GM19372 (cell line): ENCODE results near the gene ATL2.
"Not testable (repeated sequence)": the region's sequence is repeated elsewhere in the genome, so short reads cannot be mapped to it uniquely, and the experiment has no call there.

Experiments used
- ATAC-seq: cut with Tn5 transposase; IDR thresholded peaks from one replicate; pipeline ENCODE4 v1.9.1; 2021; ENCODE audit warnings: mild to moderate bottlenecking, low read depth, moderate library complexity; ENCODE audit not compliant: unreplicated experiment

ATL2 gene

DNA sequence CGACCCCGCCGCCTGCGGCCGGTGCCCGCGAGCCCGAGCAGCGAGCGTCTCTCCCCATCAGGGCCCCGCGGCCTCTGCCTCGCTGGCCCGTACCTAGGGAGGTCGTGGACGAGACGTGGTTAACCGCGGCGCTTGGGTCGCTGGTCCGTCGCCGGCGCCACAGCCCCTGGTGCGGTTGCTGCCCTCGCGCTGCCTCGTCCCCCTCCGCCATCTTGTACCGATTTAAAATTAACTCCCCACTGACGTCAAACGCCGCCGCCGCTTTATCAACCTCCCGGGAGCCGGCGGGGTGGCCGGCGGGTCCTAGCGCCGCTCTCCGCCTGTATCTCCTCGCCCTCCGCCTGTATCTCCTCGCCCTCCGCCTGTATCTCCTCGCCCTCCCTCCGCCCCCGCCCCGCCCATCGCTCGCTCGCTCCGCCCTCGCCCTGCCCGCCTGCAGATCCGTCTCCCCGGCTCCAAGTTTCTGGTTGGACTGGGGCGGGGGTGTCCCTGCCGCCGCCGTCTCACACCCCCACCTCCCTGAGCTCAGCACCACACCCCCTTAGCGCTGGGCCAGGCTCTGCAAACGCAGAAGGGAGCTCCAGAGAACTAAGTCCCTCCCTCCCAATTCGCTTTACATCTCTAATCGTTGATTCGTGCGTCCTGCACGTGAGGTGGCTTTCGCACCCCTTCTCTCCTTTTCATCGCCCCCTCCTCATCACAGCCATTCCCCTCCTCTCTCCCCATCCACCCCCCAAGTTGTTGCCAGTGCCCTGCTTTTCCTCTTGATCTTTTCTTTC is at the start of gene ATL2:
TSS of gene ATL2 (minus strand) at position 224 of the 779 bp plus-strand sequence. CDS start at position 211, 13 bp downstream.
- peak; percentile 85 for ATAC-seq

DNA sequence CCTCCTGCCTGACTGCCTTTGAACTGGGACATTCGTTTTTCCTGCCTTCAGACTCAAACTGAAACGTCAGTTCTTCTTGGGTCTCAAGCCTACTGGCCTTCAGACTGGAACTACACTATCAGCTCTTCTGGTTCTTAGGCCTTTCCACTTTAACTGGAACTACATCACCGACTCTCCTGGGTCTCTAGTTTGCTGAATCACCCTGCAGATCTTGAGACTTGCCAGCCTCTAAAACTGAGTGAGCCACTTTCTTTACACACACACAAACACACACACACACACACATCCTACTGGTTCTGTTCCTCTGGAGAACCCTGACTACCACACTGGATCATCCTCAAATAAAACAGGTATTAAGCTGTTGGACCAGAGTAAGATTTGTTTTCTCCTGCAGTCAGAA is 46.7 kb upstream of the ATL2 start:
- no peak for ATAC-seq

DNA sequence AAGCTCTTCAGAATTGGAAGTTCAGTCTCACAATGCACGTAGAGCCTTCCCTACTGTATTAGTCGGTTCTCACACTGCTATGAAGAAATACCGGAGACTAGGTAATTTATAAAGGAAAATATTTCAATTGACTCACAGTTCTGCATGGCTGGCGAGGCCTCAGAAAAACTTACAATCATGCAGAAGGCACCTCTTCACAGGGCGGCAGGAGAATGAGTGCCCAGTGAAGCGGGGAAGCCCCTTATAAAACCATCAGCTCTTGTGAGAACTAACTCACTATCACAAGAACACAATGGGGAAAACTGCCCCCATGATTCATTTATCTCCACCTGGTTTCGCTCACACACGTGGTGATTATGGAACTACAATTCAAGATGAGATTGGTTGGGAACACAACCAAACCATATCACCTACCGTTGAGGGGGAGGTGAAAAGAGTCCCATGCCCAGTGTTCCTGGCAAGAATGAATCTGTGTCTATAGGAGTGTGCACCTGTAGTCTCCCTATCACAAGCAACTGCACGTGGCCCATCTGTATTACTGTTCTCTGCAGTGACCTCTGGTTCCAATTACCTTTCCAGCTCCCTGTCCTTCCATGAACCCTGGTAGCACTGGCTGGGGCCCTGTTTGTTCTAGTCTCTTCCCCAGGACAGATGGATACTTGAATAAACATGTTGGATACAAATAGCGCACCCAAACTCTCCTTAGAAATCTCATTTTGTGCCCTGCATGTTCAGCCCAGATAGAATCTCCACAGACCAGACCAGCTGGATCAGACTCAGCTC is 44.4 kb upstream of the ATL2 start:
- no peak for ATAC-seq

DNA sequence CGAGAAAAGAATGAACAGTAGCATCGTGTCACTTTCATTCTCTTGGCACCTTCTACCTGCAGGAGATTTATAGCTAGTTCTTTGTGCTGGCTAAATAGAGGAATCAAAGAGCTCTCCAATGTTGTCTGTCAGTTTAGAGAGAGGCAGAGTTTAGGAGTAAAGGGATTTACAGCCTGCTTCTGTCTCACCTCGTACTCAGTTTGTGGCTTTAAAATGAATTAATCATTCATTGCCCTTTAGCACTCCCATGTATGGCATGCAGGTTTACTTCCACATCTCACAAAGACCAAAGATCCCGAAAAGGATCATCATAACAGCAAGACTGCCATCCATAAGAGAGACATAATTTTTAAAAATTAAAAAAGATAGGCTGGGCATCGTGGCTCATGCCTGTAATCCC is 42.4 kb upstream of the ATL2 start:
- no peak for ATAC-seq

DNA sequence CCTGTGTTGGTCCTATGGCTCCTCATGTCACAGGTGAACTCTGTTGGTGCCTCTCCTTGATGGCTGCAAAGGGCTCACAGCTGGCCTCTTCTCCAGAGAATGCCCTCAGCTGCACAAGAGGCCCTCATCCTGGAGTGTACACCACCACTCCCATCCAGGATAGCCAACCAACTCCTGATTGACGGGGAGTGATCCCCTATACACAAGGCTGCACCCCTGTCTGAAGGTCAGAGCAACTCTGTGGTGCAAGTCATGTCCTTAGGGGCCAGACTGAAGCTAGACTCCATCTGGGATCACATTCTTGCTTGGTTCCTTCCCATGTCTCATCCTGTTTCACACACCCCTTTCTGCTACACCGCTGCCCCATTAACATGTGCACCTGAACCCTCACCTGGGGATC is 41.7 kb upstream of the ATL2 start:
- no peak for ATAC-seq

DNA sequence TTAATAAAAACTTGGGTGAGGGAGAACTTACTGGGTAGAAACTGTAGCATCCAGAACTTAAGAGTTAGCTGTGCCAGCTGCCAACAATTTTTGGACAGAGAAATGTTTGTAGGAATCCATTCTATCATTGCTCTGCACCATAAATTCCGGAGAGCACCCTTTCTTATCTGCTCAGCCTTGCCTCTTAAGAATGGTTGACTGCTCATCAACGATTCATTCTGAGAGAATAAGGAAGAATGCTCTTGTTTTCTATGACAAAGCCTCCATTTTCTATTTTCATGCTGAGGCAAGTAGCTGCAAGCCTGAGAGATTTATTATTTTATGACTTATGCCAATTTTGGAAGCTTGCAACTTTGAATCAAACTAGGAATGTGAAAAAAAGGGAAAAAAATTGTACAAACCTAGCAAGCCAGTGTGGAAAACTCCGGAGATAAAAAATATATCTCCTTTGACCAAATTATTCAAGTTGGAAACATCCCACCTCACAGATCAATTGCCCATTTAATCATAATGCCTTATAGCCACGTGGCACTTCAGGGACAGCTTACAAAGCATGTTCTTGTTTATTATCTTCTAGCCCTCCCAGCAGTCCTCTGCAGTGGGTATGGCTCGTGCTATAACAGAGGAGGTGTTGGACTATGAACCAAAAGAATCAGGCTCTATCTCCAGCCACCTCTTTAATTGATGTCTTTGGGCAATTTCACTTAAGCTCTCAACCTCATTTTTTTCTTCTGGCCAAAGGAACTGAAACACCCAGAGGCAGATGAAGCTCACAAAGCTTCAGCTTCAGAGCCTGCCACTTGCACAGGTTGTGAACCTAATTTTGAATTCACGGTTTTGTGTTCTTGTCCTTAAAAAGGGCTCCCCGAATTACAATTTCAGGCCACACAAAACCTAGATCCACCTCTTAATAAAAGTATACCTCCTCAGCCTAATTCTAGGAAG is 40.9 kb upstream of the ATL2 start:
- no peak for ATAC-seq

DNA sequence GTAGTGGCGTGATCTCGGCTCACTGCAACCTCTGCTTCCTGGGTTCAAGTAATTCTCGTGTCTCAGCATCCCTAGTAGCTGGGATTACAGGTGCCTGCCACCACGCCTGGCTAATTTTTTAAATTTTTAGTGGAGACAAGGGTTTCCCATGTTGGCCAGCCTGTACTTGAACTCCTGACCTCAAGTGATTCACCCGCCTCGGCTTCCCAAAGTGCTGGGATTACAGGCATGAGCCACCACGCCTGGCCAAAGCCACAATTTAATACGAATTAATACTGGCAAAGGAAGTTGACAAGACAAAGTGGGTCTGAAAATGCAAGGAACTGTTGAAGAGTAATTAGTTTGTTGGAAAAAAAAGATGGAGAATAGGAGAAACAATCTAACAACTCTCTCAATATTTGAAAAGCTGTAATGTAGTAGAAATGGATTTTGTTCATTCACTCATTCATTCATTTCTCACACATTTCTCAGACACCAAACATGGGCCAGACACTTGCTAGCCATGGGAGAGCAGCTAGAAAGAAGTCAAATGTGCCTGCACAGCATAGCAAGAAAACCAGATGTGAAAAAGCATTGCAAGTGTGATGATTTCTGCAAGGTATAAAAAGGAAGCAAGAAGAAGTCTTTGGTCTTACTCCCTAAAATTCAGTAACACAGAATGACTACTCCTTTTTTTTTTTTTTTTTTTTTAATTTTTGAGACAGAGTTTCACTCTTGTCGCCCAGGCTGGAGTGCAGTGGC is 39.4 kb upstream of the ATL2 start:
- ATAC-seq = no peak

DNA sequence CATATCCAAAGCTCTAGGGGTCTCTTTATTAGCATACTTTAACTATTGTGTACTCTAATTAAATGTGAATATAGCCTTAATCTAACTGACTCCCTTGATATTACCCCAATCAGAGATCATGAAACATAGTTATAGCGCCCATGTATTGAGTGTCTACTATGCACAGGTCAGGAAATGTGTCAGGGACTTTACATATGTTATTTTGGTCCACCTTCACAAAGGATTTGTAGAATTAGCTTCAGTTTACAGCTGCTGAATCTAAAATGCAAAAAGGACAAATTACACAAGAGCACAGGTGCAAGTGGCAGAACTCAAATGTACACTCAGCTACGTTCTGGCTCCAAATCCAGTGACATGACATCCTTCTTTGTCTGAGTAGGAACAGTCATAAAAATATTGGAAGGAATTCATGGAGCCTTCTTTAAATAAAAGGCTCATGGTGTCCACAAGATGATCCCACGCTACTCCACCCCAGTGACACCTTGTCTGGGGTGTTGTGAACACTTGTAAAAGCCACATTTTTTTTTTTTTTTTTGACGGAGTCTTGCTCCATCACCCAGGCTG is 38.7 kb upstream of the ATL2 start:
- no peak for ATAC-seq

DNA sequence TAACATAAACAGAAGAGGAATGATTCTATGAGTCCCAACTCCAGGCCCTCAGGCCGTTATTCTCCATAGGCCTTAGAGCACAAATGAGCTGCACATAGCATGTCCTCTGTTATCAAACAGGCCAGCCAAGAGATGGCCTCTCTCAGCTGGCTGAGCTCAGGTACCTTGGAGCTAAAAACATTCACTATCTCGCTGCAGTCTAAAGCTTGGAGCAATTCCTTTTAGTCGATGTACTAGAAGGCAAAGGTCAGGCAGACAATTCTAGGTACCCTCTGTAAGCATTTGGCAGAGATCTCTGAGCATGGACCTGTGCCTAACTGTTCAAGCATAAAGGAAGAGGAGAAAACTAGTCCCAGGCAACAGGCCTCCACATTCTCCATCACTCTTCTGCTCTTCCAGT is 38.0 kb upstream of the ATL2 start:
- no peak for ATAC-seq

DNA sequence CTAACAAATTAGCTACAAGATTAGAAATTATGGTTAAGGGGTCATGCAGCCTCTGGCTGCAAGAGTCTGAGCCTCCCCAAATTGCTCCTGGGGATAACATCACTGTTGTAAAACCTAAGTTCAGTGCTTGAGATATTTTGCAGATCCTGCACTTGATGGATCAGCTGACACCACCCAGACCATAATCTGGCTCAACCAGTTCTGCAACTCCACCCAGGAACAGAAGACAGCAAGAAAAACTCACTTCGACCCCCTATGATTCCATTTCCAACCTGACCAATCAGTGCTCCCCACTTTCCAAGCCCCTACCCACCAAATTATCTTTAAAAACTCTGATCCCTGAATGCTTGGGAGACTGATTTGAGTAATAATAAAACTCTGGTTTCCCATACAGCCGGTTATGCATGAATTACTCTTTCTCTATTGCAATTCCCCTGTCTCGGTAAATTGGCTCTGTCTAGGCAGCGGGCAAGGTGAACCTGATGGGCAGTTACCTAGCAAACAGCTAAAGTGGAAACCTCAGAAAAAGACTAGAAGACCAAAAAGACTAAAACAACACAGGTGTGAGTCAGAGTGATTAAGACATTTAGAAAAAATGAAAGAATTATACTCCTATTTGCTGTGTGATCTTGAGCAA is 35.3 kb upstream of the ATL2 start:
- not testable (repeated sequence) for ATAC-seq

DNA sequence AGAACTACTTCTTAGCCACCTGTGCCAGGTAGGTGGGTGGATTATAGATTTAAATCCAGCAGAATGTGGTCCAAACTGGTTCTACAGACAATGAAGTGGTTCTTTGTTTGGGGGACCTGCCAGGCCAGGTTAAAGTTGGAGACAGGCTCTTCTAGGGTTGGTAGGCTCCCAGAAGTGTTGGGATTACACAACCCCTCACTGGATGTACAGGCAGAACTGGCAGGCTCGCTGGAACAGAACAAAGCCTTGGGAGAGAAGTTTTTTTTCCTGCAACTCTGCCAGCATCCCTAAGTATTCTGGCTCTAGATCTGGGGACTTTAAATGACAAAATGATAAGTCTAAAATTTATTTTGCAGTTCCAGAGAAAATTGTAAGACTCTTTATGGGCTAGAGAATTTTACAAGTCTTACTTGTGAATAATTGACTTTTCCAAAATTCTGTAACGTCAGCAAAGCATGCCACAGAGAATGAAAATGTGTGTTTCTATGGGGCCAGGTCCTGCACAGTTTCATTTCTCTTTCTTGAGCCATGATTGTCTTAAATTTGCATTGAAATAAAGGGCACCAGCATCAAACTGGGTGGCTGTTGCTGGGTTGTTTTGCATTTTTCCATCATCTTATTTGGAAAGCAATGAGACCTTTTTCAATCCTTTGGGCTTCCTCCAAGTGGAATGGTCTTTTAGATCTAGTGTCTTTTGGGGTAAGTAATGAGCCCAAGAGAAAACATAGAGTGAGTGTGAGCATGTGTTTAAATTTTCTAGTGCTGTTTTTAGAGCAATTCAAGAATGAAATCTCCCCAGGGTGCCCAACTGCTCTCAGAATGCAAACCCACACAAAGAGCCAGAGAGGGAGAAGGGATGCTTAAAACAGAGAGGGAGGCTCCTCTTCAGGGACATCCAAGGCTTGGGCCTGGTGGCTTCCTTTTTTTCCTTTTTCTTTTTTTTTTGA is 32.4 kb upstream of the ATL2 start:
- peak; percentile 58 for ATAC-seq

DNA sequence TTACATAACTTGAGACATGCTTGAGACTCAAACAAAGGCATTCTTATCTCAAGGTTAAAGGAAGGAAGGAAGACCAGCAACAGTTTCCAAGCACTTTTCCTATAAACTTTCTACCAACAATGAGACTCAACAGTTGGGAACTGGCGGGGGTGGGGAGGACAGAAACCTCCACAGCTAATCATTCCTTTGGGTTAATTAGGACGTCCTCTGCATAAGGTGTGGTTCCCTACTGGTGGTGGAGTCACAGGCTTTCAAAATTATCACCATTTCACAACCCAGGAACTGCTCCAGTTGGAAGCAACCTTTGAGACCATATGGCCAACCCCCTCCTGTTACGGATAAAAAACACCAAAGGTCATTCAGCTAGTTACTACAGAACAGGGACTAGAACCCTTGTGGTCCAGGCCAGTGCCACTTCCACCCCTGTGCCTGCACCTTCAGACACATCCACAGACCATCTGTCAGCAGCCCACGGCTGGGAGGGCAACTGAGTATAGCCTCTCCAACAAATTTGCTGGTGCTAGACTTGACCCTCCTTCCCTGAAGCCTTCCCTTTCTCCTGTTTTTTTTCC is 30.1 kb upstream of the ATL2 start:
- no peak for ATAC-seq

DNA sequence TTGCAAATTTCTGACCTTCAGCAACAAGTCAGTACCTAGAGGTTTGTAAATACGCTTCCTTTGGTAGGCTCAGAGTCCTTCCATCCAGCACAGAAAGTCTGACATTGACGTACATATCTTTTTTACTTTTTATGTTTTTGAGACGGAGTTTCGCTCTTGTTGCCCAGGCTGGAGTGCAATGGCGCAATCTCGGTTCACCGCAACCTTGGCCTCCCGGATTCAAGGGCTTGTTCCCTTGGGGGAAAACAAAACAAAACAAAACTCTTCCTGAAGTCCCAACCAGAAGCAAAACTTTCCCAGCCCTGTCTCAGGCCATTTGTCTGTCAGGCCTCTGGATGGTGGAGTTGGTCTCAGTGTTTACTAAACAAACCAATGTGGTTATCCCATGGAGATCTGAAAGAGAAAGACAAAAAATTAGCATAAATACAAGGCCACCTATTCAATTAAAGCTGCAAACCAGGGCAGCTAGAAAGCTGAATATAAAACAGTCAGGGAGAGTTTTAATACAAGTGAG is 29.6 kb upstream of the ATL2 start:
- no peak for ATAC-seq

DNA sequence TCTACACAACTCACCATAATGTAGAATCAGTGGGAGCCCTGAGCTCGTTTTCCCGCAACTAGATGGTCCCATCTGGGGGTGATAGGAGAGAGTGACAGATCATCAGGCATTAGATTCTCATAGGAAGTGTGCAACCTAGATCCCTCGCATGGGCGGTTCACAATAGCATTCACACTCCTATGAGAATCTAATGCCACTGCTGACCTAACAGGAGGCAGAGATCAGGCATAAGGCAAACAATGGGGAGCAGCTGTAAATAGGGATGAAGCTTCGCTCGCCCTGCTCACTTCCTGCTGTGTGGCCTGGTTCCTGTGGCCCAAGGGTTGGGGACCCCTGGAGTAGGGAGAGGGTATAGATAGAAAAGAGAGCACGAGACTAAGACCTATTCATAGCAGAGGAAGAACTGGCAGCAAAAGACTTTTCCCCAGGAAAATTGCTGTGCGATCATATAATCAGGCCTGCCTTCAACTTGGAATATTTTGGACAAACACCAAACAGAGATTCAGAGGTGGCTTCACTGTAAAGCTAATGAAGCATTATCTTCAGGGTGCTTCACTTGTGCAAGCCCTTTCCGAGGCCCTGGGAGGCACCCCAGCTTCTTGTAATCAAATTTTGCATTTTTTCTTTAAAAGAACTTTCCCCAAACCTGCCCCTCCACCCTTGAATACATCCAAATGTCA is 29.0 kb upstream of the ATL2 start:
- no peak for ATAC-seq

DNA sequence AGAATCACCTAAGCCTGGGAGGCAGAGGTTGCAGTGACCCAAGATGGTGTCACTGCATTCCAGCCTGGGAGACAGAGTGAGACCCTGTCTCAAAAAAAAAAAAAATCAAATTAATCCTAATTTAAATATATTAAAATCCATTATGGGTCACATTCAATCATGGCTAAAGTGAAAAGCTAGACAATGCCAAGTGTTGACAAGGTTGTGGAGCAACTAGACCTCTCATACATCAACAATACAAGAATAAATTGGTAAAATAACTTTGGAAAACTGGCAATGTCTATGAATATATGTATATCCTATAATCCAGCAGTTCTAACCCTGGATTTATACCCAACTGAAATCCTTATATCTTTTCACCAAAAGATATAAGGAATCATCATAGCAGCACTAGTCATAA is 23.4 kb upstream of the ATL2 start:
- ATAC-seq = no peak

DNA sequence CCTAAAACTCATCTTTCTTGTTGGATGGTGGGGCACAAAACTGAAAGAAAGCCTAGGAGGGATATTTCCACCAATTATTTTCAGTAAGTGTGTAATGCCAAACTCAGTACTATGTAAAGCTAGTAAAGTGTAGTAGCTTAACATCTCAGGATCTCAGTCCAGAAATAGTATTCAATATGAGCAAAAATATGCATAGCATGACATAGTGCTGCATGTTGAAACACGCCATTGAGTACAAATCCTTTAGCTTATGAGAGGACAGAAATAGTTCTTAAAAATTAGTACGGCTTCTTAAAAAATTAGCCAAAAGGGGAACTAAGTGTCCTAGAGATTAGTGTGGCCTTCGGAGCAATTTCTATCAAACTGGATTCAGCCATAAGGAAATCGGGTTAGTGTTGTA is 21.7 kb upstream of the ATL2 start:
- ATAC-seq = no peak

DNA sequence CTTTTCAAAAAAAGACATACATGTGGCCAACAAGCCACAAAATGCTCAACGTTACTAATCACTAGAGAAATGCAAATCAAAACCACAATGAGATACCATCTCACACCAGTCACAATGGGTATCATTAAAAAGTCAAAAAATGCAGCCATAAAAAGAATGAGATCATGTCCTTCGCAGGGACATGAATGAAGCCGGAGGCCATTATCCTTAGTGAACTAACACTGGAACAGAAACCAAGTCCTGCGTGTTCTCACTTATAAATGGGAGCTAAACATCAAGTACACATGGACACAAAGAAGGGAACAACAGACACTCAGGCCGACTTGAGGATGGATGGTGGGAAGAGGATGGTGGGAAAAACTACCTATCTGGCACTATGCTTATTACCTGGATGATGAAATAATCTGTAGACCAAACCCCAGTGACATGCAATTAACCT is 17.8 kb upstream of the ATL2 start:
- ATAC-seq = no peak
